GM12878 (cell line): ENCODE data around the gene GALE. TPM values are rescaled to one million over a fixed set of nuclear protein-coding genes. Genes with fewer than 3 reads are reported as not detected.

Experiments used
- ASH2L ChIP-seq: fragments of 300-600, 200-600 bp; sonication (generic); IDR thresholded peaks from 2 replicates; pipeline ENCODE4 v1.6.1; 2017; ENCODE audit warnings: low read depth, mild to moderate bottlenecking, borderline replicate concordance
- BHLHE40 ChIP-seq, 2 experiments: fragments of 450-650 bp in 1 of 2; IDR thresholded peaks; 2 replicates each; pipeline ENCODE4 v1.6.1; 2011 to 2017; ENCODE audit warnings: low read depth in 2 of 2, borderline replicate concordance in 1 of 2, improper control_type of control experiment in 1 of 2, low read length in 1 of 2, mild to moderate bottlenecking in 1 of 2
- CEBPB ChIP-seq, 2 experiments: fragments of 150-350 bp in 1 of 2; IDR thresholded peaks; 2 replicates each; pipeline ENCODE4 v1.6.1; 2012 to 2014; ENCODE audit warnings: low read depth in 2 of 2, low read length in 2 of 2, borderline replicate concordance in 1 of 2, inconsistent platforms in 1 of 2
- EP300 ChIP-seq, 2 experiments: fragments of 150-350 bp in 1 of 2; IDR thresholded peaks; 2 replicates each; pipeline ENCODE4 v1.6.1; 2011 to 2012; ENCODE audit warnings: low read depth in 2 of 2, low read length in 2 of 2, borderline replicate concordance in 1 of 2, improper control_type of control experiment in 1 of 2, inconsistent platforms in 1 of 2; ENCODE audit not compliant: control insufficient read depth in 1 of 2
- IRF4 ChIP-seq: IDR thresholded peaks from 2 replicates; pipeline ENCODE4 v1.6.1; 2011; ENCODE audit warnings: low read depth, low read length
- MYC ChIP-seq: IDR thresholded peaks from 2 replicates; pipeline ENCODE4 v1.6.1; 2011; ENCODE audit warnings: mild to moderate bottlenecking, low read length, moderate library complexity, inconsistent platforms; ENCODE audit not compliant: insufficient read depth, insufficient replicate concordance, insufficient read length, severe bottlenecking
- NFIC ChIP-seq: IDR thresholded peaks from 2 replicates; pipeline ENCODE4 v1.6.1; 2012; ENCODE audit warnings: low read depth, mild to moderate bottlenecking, inconsistent platforms, low read length, moderate library complexity
- NR2F1 ChIP-seq: fragments of 450-650 bp; conservative IDR thresholded peaks from 2 replicates; pipeline ENCODE4 v1.6.1; 2017; ENCODE audit warnings: mild to moderate bottlenecking
- PML ChIP-seq: IDR thresholded peaks from 2 replicates; pipeline ENCODE4 v1.6.1; 2012; ENCODE audit warnings: low read length, inconsistent platforms
- POU2F2 ChIP-seq: IDR thresholded peaks from 3 replicates; pipeline ENCODE4 v1.6.1; 2011; ENCODE audit warnings: low read depth, mild to moderate bottlenecking, low read length, borderline replicate concordance
- RUNX3 ChIP-seq: IDR thresholded peaks from 2 replicates; pipeline ENCODE4 v1.6.1; 2012; ENCODE audit warnings: low read length, inconsistent platforms
- SUPT20H ChIP-seq: IDR thresholded peaks from 2 replicates; pipeline ENCODE4 v1.6.1; 2011; ENCODE audit warnings: low read depth, mild to moderate bottlenecking, low read length, moderate library complexity, borderline replicate concordance; ENCODE audit not compliant: control insufficient read depth
- TAF1 ChIP-seq: IDR thresholded peaks from 2 replicates; pipeline ENCODE4 v1.6.1; 2011; ENCODE audit warnings: mild to moderate bottlenecking, low read depth, low read length, borderline replicate concordance
- TCF12 ChIP-seq: IDR thresholded peaks from 2 replicates; pipeline ENCODE4 v1.6.1; 2011; ENCODE audit warnings: low read depth, mild to moderate bottlenecking, low read length
- ZNF384 ChIP-seq: IDR thresholded peaks from 2 replicates; pipeline ENCODE4 v1.6.1; 2012; ENCODE audit warnings: low read depth, mild to moderate bottlenecking, low read length, improper control_type of control experiment, borderline replicate concordance
- ZSCAN29 ChIP-seq: fragments of 450-650 bp; IDR thresholded peaks from 2 replicates; pipeline ENCODE4 v1.6.1; 2017; ENCODE audit warnings: mild to moderate bottlenecking, moderate library complexity
- polyA plus RNA-seq, 11 experiments: library from polyadenylated mRNA; depleted of rRNA in 4 of 11; unstranded in 6 of 11; stranded (reverse) in 5 of 11; fragments of >200 nt; fragmentation: Nextera tagmentation in 4 of 11; fragmentation: Illumina TruSeq in 1 of 11; extraction: Ambion mirVana in 4 of 11; extraction: Trizol in 1 of 11; gene quantifications; 1 replicate in 1 of 11; 2 replicates in 10 of 11; pipeline versions ENCODE4 v1.2.1 to v1.2.3, GENCODE V29; 2011 to 2016; ENCODE audit warnings: inconsistent platforms in 2 of 11, missing spikeins in 2 of 11, low read depth in 1 of 11
- total RNA-seq, 4 experiments: library from RNA; depleted of rRNA in 3 of 4; stranded (reverse); fragments of >200 nt in 3 of 4; fragmentation: Illumina TruSeq in 1 of 4; extraction: Trizol in 1 of 4; gene quantifications; 2 replicates each; pipeline versions ENCODE4 v1.2.1 to v1.2.3, GENCODE V29; 2013 to 2021
- TF ChIP-seq, protein P1 (sequence below): IDR thresholded peaks from 2 replicates; pipeline ENCODE4 v1.6.1; 2012; ENCODE audit warnings: low read length, inconsistent platforms
- TF ChIP-seq, protein P2 (sequence below): fragments of 450-650 bp; IDR thresholded peaks from 2 replicates; pipeline ENCODE4 v1.6.1; 2017; ENCODE audit warnings: antibody characterized with exemption, mild to moderate bottlenecking, moderate library complexity
- TF ChIP-seq, protein P3 (sequence below): fragments of 450-650 bp; IDR thresholded peaks from 2 replicates; pipeline ENCODE4 v1.6.1; 2017; ENCODE audit warnings: mild to moderate bottlenecking, low read depth, inconsistent platforms; ENCODE audit not compliant: poor library complexity, severe bottlenecking

GALE gene
- total and polyA plus RNA-seq, 10 of the 15 experiments (the other 5 are each of a cell fraction or from before 2014, with no cell fraction given): 4.2 to 93.7 (median 40.4) TPM

DNA sequence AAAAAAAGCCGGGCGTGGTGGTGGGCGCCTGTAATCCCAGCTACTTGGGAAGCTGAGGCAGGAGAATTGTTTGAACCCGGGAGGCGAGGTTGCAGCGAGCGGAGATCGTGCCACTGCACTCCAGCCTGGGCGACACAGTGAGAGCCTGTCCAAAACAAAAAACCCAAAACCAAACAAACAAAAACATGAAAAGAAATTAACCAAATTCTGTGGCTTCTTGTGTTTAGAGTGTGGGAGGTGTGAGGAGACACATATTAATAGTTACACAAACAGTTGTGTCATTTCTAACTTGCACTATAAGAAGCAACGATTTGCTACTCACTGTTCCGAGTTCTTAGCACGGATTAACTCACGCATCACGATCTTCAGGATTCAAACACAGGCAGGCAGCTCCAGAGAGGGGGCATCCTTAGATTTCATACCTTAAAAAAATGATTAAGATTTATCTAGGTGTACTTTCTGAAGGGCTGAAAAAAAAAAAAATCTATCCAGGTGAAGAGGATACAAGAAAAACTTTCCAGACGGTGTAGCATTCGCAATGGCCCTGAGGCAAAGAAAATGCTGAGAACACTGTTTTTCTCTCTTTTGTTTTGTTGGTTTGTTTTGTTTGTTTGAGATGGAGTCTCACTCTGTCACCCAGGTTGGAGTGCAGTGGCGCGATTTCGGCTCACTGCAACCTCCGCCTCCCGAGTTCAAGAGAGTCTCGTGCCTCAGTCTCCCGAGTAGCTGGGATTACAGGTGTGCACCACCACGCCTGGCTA, 25.4 kb upstream of the GALE start (continued):
- TF ChIP-seq ZNF384 (no peak), SUPT20H (no peak), POU2F2 (peak; percentile 92; the same call in 2 of the 3 replicates), EP300 (IDR thresholded peaks at IDR 0.05; ENCODE audit: borderline replicate concordance in 1 of 2, control insufficient read depth in 1 of 2, low read depth in 2 of 2, low read length in 2 of 2) (peak; percentile 69 to 74; a peak in 3 of 4 replicates), BHLHE40 (IDR thresholded peaks at IDR 0.05; ENCODE audit: borderline replicate concordance in 1 of 2, low read depth in 2 of 2, low read length in 1 of 2) (peak in 1 of 2 experiments; percentile 14; a peak in 2 of 4 replicates), PML (peak; percentile 66; the same call in 1 of the 2 replicates), NR2F1 (no peak), CEBPB (IDR thresholded peaks at IDR 0.05; ENCODE audit: borderline replicate concordance in 1 of 2, low read depth in 2 of 2, low read length in 2 of 2) (no peak), NFIC (peak; percentile 77; the same call in 1 of the 2 replicates), TAF1 (peak; percentile 47; the same call in 1 of the 2 replicates), ZSCAN29 (no peak), MYC (no peak), RUNX3 (peak; percentile 91), TCF12 (no peak), ASH2L (no peak), IRF4 (no peak)
- TF ChIP-seq, protein P1, sequence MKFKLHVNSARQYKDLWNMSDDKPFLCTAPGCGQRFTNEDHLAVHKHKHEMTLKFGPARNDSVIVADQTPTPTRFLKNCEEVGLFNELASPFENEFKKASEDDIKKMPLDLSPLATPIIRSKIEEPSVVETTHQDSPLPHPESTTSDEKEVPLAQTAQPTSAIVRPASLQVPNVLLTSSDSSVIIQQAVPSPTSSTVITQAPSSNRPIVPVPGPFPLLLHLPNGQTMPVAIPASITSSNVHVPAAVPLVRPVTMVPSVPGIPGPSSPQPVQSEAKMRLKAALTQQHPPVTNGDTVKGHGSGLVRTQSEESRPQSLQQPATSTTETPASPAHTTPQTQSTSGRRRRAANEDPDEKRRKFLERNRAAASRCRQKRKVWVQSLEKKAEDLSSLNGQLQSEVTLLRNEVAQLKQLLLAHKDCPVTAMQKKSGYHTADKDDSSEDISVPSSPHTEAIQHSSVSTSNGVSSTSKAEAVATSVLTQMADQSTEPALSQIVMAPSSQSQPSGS: peak; percentile 85
- TF ChIP-seq, protein P2, sequence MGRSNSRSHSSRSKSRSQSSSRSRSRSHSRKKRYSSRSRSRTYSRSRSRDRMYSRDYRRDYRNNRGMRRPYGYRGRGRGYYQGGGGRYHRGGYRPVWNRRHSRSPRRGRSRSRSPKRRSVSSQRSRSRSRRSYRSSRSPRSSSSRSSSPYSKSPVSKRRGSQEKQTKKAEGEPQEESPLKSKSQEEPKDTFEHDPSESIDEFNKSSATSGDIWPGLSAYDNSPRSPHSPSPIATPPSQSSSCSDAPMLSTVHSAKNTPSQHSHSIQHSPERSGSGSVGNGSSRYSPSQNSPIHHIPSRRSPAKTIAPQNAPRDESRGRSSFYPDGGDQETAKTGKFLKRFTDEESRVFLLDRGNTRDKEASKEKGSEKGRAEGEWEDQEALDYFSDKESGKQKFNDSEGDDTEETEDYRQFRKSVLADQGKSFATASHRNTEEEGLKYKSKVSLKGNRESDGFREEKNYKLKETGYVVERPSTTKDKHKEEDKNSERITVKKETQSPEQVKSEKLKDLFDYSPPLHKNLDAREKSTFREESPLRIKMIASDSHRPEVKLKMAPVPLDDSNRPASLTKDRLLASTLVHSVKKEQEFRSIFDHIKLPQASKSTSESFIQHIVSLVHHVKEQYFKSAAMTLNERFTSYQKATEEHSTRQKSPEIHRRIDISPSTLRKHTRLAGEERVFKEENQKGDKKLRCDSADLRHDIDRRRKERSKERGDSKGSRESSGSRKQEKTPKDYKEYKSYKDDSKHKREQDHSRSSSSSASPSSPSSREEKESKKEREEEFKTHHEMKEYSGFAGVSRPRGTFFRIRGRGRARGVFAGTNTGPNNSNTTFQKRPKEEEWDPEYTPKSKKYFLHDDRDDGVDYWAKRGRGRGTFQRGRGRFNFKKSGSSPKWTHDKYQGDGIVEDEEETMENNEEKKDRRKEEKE: no peak
- TF ChIP-seq, protein P3, sequence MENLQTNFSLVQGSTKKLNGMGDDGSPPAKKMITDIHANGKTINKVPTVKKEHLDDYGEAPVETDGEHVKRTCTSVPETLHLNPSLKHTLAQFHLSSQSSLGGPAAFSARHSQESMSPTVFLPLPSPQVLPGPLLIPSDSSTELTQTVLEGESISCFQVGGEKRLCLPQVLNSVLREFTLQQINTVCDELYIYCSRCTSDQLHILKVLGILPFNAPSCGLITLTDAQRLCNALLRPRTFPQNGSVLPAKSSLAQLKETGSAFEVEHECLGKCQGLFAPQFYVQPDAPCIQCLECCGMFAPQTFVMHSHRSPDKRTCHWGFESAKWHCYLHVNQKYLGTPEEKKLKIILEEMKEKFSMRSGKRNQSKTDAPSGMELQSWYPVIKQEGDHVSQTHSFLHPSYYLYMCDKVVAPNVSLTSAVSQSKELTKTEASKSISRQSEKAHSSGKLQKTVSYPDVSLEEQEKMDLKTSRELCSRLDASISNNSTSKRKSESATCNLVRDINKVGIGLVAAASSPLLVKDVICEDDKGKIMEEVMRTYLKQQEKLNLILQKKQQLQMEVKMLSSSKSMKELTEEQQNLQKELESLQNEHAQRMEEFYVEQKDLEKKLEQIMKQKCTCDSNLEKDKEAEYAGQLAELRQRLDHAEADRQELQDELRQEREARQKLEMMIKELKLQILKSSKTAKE: peak; percentile 78
